Mucosa of descending colon (tissue), 3 donors: Measurements from ENCODE around the gene MICAL3. TPM values are rescaled to one million over a fixed set of nuclear protein-coding genes. Genes with fewer than 3 reads are reported as not detected.

Experiments used
- ATAC-seq: fragments of 200-7000 bp; cut with Tn5 transposase; one replicate; pipeline ENCODE4 v1.9.1; 2020; ENCODE audit warnings: mild to moderate bottlenecking, moderate library complexity
- DNase-seq, 3 donors: peaks; one replicate each; pipeline ENCODE4 v3.0.0-alpha.2; 2020
- H3K36me3 ChIP-seq: fragments of 200-600 bp; one replicate; pipeline ENCODE4 v1.8.0; 2021; ENCODE audit warnings: low read depth, mild to moderate bottlenecking
- H3K4me1 ChIP-seq: fragments of 200-600 bp; one replicate; pipeline ENCODE4 v1.8.0; 2021; ENCODE audit warnings: low read depth, mild to moderate bottlenecking
- H3K4me3 ChIP-seq: fragments of 200-600 bp; one replicate; pipeline ENCODE4 v1.8.0; 2021; ENCODE audit warnings: mild to moderate bottlenecking
- H3K9me3 ChIP-seq: fragments of 200-600 bp; one replicate; pipeline ENCODE4 v1.8.0; 2021; ENCODE audit warnings: mild to moderate bottlenecking
- intact Hi-C, 2 donors: fragments of 100-400 bp; cut with DNase I in 1 of 2; cut with micrococcal nuclease in 1 of 2; formaldehyde crosslinking; loops; one replicate each; pipeline versions ENCODE4 v1.11.0 to v1.11.1; 2022; cut with DNase I, micrococcal nuclease
- total RNA-seq, 3 donors: library from RNA; stranded (reverse); fragmentation: NEBNext Ultra II Directional in 2 of 3; extraction: Animal tissue kit (Norgen Biotek cat#: 25700) in 2 of 3; gene quantifications; one replicate each; pipeline versions ENCODE4 v1.2.1 to v1.2.4, GENCODE V29; 2021 to 2023
- TF ChIP-seq, protein P1 (sequence below): fragments of 200-600 bp; IDR thresholded peaks from one replicate; pipeline ENCODE4 v1.8.0; 2022; ENCODE audit warnings: antibody characterized with exemption, mild to moderate bottlenecking
- donor health status: DM: no; HTN: no; CAD: no; lungs with moderate emphysema.
- donor health status: DM: no; HTN: no; CAD: no.
- donor health status: DM: no; HTN: yes; CAD: no.

Gene MICAL3
- total RNA-seq, 3 donors from 2014 or later = 75.8 to 135 (median 129) TPM

DNA sequence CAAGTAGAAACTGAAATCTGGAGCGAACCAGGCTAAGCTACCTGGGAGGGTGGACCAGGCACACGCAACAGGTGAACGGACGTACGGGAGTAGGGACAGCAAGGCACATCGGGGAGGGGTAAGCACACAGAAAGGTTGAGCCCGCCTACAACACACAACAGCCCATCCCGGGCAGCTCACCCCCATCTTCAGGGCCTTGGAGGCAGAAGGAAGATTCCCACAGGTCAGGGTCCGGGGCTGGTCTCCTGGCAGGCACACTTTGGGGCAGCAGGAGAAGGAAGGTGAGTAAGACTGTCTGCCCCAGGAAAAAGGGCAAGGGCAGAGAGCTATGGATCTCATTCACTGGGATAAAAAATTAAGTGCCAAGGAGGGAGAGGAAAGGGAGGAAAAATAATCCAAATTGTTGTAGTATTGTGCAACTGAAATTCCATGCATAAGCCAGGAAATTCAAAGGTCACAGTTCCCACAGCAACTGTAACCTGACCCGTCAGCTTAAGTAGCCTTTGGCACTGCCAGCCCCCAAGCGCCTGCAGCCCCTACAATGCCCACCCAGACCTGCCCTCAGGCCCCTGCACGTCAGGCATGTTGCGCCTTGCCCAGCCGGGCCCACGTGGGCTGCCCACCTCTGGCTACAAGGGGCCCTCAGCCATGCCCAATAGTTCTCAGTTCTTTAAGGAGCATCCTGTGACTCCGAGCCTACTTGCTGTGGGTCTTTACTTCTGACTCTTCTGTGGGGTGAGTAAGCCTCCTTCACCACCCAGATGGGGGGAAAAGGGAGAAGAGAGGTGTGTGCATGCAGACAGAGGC is 51.8 kb downstream of the MICAL3 start:
- ATAC-seq (peak; percentile 39), DNase-seq (no peak)
- Histone ChIP-seq H3K4me3 (no peak overlapping the region), H3K4me1 (no peaks in the 10 kb centered on the region), H3K9me3 (no peaks in the 10 kb centered on the region), H3K36me3 (no peaks in the 10 kb centered on the region)
- intact Hi-C loops = no loop called here
- TF ChIP-seq, protein P1, sequence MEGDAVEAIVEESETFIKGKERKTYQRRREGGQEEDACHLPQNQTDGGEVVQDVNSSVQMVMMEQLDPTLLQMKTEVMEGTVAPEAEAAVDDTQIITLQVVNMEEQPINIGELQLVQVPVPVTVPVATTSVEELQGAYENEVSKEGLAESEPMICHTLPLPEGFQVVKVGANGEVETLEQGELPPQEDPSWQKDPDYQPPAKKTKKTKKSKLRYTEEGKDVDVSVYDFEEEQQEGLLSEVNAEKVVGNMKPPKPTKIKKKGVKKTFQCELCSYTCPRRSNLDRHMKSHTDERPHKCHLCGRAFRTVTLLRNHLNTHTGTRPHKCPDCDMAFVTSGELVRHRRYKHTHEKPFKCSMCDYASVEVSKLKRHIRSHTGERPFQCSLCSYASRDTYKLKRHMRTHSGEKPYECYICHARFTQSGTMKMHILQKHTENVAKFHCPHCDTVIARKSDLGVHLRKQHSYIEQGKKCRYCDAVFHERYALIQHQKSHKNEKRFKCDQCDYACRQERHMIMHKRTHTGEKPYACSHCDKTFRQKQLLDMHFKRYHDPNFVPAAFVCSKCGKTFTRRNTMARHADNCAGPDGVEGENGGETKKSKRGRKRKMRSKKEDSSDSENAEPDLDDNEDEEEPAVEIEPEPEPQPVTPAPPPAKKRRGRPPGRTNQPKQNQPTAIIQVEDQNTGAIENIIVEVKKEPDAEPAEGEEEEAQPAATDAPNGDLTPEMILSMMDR = no peak

DNA sequence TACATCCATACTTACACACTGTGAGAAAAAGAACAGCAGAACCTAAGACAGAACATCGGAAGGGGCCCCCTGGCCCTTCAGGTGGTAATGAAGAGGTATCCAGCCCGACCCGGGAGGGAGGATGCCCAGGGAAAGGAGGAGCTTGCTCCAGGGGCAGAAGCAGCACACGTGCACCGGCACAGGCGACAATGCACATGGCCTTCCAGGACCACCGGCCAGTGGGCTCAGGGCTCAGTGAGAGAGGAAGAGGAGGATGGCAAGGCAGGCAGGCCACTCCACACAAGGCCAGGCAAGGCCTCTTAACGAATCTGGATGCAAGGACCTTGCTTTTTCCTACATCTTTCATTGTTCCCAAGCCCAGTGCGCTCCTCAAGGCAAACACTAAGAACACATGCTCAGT is 52.6 kb downstream of the MICAL3 start:
- H3K4me1 ChIP-seq = no peaks in the 10 kb centered on the region
- TF ChIP-seq, protein P1 = no peak
- intact Hi-C loops = no loop called here
- H3K9me3 ChIP-seq = no peaks in the 10 kb centered on the region
- no peak overlapping the region for H3K4me3 ChIP-seq
- ATAC-seq = no peak
- H3K36me3 ChIP-seq = no peaks in the 10 kb centered on the region
- no peak for DNase-seq

DNA sequence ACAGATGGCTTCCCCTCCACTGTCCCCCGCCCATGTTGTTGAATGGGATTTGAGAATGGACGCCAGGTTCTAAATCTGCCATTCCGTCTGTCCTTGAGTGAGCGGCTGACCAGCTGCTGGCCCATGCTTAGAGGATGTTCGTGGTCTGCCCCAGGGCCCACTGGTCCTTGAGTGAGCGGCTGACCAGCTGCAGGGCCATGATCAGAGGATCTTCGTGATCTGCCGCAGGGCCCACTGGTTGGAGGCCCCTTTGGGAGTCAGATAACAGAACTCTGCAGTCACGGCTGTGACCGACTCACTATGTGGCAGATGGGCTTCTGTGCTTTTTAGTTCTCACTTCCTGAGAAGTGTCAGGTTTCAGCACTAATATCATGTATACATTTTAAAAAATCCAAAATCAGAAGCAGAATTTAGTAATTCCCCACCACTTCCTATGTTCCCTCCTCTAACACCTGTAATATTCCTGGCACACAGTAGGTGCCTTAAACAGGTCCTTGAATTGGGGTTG is 54.1 kb downstream of the MICAL3 start:
- Histone ChIP-seq H3K4me1 (no peaks in the 10 kb centered on the region), H3K9me3 (no peaks in the 10 kb centered on the region), H3K4me3 (no peak overlapping the region), H3K36me3 (no peaks in the 10 kb centered on the region)
- intact Hi-C loops = no loop called here
- TF ChIP-seq, protein P1 = no peak
- ATAC-seq (no peak), DNase-seq (no peak)

GRCh38 chr22:17969701-17970113 is 54.7 kb downstream of the MICAL3 start:
- Histone ChIP-seq H3K9me3 (no peaks in the 10 kb centered on the region), H3K36me3 (no peaks in the 10 kb centered on the region), H3K4me1 (no peaks in the 10 kb centered on the region), H3K4me3 (no peak overlapping the region)
- TF ChIP-seq, protein P1 = no peak
- intact Hi-C loops = no loop called here
- DNase-seq (no peak), ATAC-seq (no peak)

DNA sequence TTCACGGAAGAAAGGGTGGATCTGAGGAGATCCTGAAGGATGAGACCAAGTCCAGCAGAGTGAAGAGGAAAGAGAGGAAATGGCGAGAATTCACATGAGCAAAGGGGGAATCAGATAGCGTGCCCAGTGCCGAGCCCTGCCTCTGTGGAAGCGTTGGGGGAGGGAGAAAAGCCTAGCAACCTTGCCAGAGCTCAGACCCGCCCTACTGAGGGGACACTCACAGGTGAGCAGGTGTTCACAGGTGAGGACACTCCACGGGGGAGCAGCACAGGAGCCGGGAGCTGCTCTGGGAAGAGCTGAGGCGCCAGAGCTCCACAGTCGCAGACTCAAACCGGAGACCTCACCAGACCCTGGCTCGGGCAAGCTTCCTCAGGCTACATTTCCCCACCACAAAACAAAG is 56.2 kb downstream of the MICAL3 start:
- TF ChIP-seq, protein P1 = no peak
- no peaks in the 10 kb centered on the region for H3K4me1 ChIP-seq

More for the DNA sequence above, 56.2 kb downstream of the MICAL3 start:
- DNase-seq = no peak
- H3K9me3 ChIP-seq = no peaks in the 10 kb centered on the region
- no peak overlapping the region for H3K4me3 ChIP-seq
- no peaks in the 10 kb centered on the region for H3K36me3 ChIP-seq
- no peak for ATAC-seq
- intact Hi-C loops = no loop called here
